ENCODE results near the gene ZC3H12C.

ZC3H12C gene

GRCh38 chr11:110156503-110156902 lies 63.3 kb downstream of the ZC3H12C start:
- DNase-seq = no peak

- no peak for DNase-seq
These were observed 65.4 kb downstream of the ZC3H12C start for GRCh38 chr11:110158317-110159200.

- DNase-seq = no peak
These were observed 66.3 kb downstream of the ZC3H12C start for GRCh38 chr11:110159476-110159875.

GRCh38 chr11:110160016-110160415 lies 66.8 kb downstream of the ZC3H12C start:
- DNase-seq = no peak

- DNase-seq = no peak
These were observed 67.2 kb downstream of the ZC3H12C start for GRCh38 chr11:110160437-110160836.

- DNase-seq = no peak
These were observed 67.9 kb downstream of the ZC3H12C start for GRCh38 chr11:110161061-110161460.

- no peak for DNase-seq
These were observed 69.0 kb downstream of the ZC3H12C start for GRCh38 chr11:110162216-110162615.

- no peak for DNase-seq
These were observed 72.1 kb downstream of the ZC3H12C start for GRCh38 chr11:110165039-110165925.

- DNase-seq = no peak
These were observed 75.0 kb downstream of the ZC3H12C start for GRCh38 chr11:110168033-110168803.

- DNase-seq = no peak
These were observed 76.5 kb downstream of the ZC3H12C start for GRCh38 chr11:110169738-110170137.

GRCh38 chr11:110172468-110173065 lies 79.4 kb downstream of the ZC3H12C start:
- DNase-seq = no peak

- peak; percentile 58 for DNase-seq
These were observed 80.8 kb downstream of the ZC3H12C start for GRCh38 chr11:110173811-110174644.

- no peak for DNase-seq
These were observed 81.6 kb downstream of the ZC3H12C start for GRCh38 chr11:110174645-110175310.

GRCh38 chr11:110176366-110177085 lies 83.3 kb downstream of the ZC3H12C start:
- DNase-seq = no peak

GRCh38 chr11:110177086-110177456 lies 83.9 kb downstream of the ZC3H12C start:
- no peak for DNase-seq

- no peak for DNase-seq
These were observed 85.9 kb downstream of the ZC3H12C start for GRCh38 chr11:110179064-110179463.

- no peak for DNase-seq
These were observed 89.7 kb downstream of the ZC3H12C start for GRCh38 chr11:110182886-110183285.

GRCh38 chr11:110184456-110184855 lies 91.3 kb downstream of the ZC3H12C start:
- no peak for DNase-seq

GRCh38 chr11:110185121-110185591 lies 92.0 kb downstream of the ZC3H12C start:
- DNase-seq = no peak

- DNase-seq = no peak
These were observed 92.4 kb downstream of the ZC3H12C start for GRCh38 chr11:110185599-110185998.
